T1000 (cell line): Measurements from ENCODE around the gene DUSP9.

Source experiments
- DNase-seq: peaks from one replicate; lab custom pipeline; 2025; ENCODE audit warnings: mixed read lengths; lab: John Stamatoyannopoulos, UW

DUSP9 gene

GRCh38 chrX:153637121-153638040 lies 9.6 kb upstream of the DUSP9 start:
- DNase-seq: no peak

GRCh38 chrX:153638041-153638371 lies 9.0 kb upstream of the DUSP9 start:
- DNase-seq: no peak

- no peak for DNase-seq
Measured at GRCh38 chrX:153638436-153639176, 8.4 kb upstream of the DUSP9 start.

GRCh38 chrX:153639177-153640044 lies 7.6 kb upstream of the DUSP9 start:
- DNase-seq: no peak

GRCh38 chrX:153640045-153640686 lies 6.8 kb upstream of the DUSP9 start:
- DNase-seq: no peak

- no peak for DNase-seq
Measured at GRCh38 chrX:153640736-153641575, 6.0 kb upstream of the DUSP9 start.

- DNase-seq: no peak
Measured at GRCh38 chrX:153641627-153642026, 5.4 kb upstream of the DUSP9 start.

GRCh38 chrX:153642051-153642654 lies 4.8 kb upstream of the DUSP9 start:
- no peak for DNase-seq

GRCh38 chrX:153642655-153643430 lies 4.2 kb upstream of the DUSP9 start:
- no peak for DNase-seq

- no peak for DNase-seq
Measured at GRCh38 chrX:153643431-153644351, 3.3 kb upstream of the DUSP9 start.

GRCh38 chrX:153644356-153645125 lies 2.5 kb upstream of the DUSP9 start:
- no peak for DNase-seq

- no peak for DNase-seq
Measured at GRCh38 chrX:153645151-153645550, 1.9 kb upstream of the DUSP9 start.

GRCh38 chrX:153645921-153646488 lies 998 bp upstream of the DUSP9 start:
- DNase-seq: no peak

GRCh38 chrX:153647461-153648357 lies 706 bp downstream of the DUSP9 start:
- DNase-seq: no peak

GRCh38 chrX:153648358-153649177 lies 1.6 kb downstream of the DUSP9 start:
- DNase-seq: no peak
